Sigmoid colon (tissue), 4 donors: ENCODE measurements around the gene SOX6.

Experiments
- CTCF ChIP-seq, 4 experiments: fragments of 450-650 bp in 3 of 4; fragments of 200-600 bp in 1 of 4; IDR thresholded peaks; one replicate each; pipeline ENCODE4 v1.5.1; 2016 to 2019; ENCODE audit warnings: antibody characterized with exemption in 4 of 4, mild to moderate bottlenecking in 3 of 4, moderate library complexity in 2 of 4
- EP300 ChIP-seq, 4 donors: sonication (generic); formaldehyde crosslinking; IDR thresholded peaks; one replicate each; pipeline ENCODE4 v1.6.1; 2017; ENCODE audit warnings: antibody characterized with exemption in 4 of 4
- POLR2A ChIP-seq, 2 donors: fragments of 450-650 bp; IDR thresholded peaks; one replicate each; pipeline ENCODE4 v1.6.1; 2016; ENCODE audit warnings: antibody characterized with exemption in 2 of 2, mild to moderate bottlenecking in 2 of 2, moderate library complexity in 2 of 2
- POLR2AphosphoS5 ChIP-seq, 4 donors: sonication (generic); formaldehyde crosslinking; IDR thresholded peaks; one replicate each; pipeline ENCODE4 v1.6.1; 2017; ENCODE audit warnings: antibody characterized with exemption in 4 of 4

- TF ChIP-seq CTCF (IDR thresholded peaks at IDR 0.05), result no peak
- TF ChIP-seq POLR2AphosphoS5 (IDR thresholded peaks at IDR 0.05), result no peak
- no peak for TF ChIP-seq POLR2A (IDR thresholded peaks at IDR 0.05)
- TF ChIP-seq EP300 (IDR thresholded peaks at IDR 0.05), result no peak
These were observed 342.6 kb downstream of the SOX6 start for GRCh38 chr11:16013649-16014275.
